LHCN-M2 (cell line): ENCODE data around the gene NTMT1. TPM values are rescaled to one million over a fixed set of nuclear protein-coding genes. Genes with fewer than 3 reads are reported as not detected.
"Not testable (repeated sequence)": the region's sequence is repeated elsewhere in the genome, so short reads cannot be mapped to it uniquely, and the experiment has no call there.

Source experiments
- DNase-seq: peaks from one replicate; pipeline ENCODE4 v3.0.0-alpha.2; 2012; ENCODE audit warnings: low read depth
- total RNA-seq: library from RNA; depleted of rRNA; stranded (reverse); fragments of >200 nt; gene quantifications from 2 replicates; pipeline ENCODE4 v1.2.3, GENCODE V29; 2014

NTMT1 gene
- total RNA-seq, 1 experiment from 2014 or later: 24.3 TPM

DNA sequence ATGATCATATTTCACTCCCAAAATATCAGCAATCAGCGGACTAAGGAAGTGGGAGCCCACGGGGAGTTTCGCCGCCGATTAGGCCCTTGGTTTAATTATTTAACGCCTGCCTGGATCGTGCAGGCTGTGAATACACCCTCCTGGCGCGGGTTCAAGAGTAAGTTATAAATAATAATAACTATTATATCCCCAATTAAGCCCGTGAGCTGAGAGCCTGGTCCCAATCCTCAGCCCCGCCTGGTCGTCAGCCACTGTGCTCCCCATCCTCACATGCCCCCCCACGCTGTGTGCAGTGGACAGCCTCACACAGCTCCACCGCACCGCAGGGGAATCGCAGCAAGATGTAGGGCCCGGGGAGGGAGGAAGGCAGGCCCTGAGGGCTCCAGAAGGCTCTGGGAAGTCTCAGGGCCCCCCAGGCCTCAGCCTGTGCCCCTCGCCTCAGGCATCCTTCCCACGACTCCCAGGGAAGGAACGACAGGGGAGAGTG is 28.6 kb downstream of the NTMT1 start:
- no peak for DNase-seq

DNA sequence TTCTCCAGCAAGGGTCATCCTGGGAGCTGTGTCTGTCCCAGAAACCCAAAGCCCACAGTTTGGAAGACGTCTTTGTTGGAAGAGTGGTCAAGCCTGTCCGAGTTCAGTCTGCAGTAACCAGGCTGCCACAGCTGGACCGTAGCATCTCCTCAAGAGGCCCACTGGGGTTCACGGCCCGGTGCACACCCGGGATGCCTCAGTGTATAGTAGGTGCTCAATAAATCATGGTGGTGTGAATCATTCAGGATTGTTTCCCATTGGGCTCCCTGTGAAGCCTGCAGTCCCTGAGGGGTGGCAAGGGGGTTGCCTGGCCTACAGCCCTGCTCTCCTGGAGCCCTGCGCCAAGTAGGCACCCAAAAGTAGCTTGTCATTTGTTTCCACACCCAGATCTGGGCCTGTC is 29.2 kb downstream of the NTMT1 start:
- no peak for DNase-seq

DNA sequence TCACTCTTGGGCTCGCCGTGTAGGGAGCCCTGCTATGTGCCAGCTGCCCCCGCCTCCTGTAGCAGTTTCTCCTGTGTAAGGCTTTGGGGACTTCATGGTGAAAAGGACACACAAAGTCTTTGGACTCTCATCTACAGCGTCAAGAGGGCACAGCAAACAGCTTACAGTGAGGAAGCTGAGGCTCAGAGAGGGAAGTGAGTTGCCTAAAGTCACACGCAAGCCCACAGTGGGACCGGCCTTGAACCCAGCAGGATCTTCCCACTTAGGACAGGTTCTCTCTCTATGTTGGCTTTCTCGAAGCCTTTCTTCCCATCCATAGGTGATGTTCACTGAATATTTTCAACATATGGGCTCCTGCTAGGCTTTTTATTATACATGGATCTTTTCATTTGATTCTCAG is 29.7 kb downstream of the NTMT1 start:
- DNase-seq: no peak

DNA sequence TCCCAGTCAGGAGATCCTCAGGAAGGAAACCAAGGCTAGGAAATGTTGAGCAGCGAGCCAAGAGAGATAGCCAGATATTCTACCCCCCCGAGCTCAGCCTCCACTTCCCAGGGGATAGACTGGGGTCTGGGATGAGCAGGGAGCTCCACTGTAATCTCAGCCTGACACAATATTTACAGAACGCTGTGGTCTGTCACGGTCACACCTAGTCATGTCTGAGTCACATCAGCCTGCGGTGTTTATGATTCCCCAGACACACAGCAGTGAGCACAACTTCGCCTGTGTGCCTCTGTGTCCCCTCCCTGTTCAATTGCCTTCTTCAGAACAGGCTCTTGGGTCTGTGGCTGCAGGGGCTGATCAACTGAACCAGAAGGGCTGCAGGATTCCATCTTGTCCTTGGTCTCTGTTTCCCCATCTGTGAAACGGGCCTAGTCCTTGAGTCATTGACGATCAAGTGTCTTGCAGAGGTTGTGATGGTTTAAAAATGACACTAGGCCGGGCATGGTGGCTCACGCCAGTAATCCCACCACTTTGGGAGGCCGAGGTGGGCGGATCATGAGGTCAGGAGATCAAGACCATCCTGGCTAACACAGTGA is 30.9 kb downstream of the NTMT1 start:
- peak; percentile 73 for DNase-seq

DNA sequence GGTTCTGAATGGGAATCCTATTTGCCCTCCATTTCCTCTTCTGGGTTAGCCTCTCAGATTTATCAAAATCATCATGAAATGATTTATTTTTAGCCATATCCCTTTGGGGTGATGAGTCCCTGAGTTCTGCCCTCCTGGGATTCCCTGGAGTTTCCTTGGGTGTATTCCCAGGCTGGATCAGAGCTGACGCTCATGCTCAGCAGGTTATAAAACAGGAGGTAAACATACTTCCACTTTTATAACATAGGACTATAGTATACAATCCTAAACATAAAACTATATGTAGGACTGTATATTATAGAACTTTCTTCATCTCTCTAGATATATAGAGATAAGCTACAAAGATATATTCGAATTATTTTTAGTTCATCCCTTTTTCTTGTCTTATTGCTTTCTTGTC is 35.1 kb downstream of the NTMT1 start:
- DNase-seq: no peak

DNA sequence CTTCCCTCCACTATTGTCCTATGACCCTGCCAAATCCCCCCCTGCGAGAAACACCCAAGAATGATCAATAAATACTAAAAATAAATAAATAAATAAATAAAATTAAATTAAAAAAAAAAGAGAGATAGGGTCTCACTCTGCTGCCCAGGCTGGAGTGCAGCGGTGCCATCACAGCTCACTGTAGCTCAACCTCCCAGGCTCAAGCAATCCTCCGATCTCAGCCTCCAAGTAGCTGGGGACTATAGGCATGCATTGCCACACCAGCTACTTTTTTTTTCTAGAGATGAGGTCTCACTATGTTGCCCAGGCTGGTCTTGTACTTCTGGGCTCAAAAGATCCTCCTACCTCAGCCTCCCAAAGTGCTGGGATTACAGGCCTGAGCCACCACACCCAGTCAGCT is 36.3 kb downstream of the NTMT1 start:
- DNase-seq: not testable (repeated sequence)

DNA sequence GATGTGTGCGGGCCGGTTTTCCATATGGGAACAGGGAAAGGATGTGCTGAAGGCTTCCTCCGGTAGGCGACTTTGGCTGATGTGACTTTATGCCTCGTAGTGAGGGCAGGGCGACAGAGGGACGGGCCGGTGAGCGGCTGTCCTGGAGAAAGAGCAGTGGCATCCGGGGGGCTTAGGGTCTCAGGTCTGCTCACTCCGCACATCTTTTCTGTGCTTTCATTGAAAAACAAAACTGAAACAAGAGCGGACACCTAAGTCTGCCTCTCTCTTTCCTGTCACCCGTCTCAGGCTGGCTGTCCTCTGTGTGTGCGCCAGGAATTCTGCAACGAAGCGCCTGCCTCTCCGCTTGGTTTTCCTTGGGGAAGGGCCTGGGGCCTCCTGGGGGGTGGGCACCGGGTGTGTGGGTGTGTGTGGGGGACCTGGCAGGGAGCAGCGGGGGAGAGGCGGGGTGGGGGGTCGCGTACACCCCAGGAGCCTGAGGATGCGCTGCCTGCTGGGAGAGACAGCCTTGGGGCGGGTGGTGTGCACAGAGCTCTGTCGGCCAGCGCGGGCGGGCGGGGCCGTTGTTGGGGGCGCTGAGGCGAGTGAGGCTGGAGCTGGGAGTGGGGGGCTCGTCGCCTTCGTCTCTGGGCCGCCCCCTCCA is 38.9 kb downstream of the NTMT1 start:
- DNase-seq: no peak

DNA sequence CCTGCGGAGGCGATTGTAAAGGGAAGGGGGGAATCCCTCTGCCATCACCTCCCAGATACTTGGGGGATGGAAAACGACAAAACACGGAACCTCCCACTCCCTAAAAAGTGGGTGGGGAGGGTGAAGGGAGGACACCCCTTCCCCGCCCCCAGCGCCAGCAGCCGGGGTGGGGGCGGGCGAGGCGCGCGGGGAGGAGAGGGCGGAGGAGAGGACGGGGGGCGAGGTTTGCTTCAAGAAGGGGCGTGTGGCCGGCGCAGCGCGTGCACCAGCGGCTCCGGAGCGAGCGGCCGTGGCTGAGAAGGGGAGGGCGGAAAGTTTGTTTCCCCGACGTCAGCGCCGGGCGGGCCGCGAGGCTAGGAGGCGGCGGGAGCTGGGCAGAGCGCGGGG is 39.4 kb downstream of the NTMT1 start, which contains the start of gene PRRX2:
Gene PRRX2, plus strand, starts transcription at position 259 of the 387 bp plus-strand sequence. CDS start 221 bp downstream, outside the sequence.
- no peak for DNase-seq

DNA sequence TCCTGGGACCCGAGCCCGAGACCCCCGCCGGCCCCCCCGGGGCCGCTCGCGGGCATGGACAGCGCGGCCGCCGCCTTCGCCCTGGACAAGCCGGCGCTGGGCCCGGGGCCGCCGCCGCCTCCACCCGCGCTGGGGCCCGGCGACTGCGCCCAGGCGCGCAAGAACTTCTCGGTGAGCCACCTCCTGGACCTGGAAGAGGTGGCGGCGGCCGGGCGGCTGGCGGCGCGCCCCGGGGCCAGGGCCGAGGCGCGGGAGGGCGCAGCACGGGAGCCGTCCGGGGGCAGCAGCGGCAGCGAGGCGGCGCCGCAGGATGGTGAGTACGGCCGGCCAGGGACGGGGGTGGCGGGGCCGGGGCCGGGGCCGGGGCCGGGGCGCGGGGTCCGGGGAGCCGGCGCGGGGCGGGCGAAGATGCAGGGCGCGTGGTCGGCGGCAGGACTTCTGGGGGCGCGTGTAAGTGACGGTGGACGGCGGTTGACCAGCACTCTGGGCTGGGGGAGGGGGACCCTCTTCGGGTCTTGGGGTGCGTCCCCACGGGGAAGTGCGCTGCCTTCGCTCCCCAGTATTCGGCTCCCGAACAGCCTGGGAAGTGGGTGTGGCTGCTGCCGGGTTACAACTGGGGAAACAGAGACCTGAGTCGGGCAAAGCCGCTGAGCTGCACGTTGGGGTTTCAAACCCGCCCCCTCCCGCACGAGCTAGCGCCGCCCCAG is 40.0 kb downstream of the NTMT1 start:
- DNase-seq: no peak

DNA sequence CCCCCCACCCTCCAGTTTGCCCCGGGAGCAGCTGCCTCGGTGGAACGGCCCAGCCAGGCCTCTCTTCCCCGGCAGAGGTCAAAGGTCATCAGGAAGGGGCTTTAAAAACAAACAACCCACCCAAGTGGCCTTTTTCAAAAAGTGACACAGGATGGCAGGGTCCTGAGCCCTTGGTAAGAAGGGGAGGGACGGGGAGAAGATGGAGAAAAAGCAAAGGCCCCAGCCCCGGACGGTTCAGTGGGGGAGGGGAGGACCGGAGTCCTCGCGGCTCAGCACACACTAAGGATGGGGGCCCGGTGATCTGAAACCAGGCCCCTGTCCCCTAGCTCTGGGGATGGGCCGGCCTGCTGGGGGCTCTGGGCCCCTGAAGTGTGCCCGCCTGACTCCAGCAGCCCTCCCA is 40.6 kb downstream of the NTMT1 start:
- DNase-seq: no peak

DNA sequence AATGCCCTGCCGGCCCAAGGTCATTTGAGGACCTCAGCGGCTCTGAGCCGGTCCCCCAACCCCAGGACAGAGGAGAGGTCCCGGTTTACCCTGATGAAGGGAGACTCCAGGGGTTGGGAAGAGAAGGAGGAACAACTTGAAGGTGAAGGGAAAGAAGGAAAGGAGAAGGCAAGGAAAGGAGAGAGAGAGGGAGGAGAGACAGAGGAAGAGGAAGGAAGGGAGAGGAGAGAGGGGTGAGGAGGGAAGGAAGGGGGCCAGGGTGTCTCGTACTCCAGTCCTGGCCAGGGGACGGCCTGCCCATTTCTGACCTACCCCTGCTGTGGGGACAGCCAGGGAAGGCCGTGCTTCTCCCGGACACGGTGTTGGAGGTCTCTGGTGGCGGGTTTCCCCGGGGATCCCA is 41.4 kb downstream of the NTMT1 start:
- no peak for DNase-seq

DNA sequence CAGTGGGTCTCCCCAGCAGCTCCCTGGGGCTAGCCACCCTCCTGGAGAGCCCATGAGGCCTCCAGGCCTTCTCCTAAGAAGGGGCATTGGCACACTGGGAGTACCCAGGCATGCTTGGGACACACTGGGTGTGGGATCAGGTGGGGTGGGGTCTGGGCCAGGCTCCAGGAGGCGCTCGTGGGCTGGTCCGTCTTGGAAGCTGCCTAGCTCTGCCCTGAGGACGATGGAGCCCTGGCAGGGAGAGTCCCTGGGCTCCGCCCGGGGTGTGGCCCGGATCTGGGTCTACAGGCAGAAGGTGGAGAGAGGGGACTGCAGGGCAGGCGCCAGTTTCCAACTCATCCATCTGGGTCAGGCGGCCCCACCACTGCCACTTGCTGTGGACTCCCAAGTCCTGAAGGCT is 41.9 kb downstream of the NTMT1 start:
- no peak for DNase-seq

DNA sequence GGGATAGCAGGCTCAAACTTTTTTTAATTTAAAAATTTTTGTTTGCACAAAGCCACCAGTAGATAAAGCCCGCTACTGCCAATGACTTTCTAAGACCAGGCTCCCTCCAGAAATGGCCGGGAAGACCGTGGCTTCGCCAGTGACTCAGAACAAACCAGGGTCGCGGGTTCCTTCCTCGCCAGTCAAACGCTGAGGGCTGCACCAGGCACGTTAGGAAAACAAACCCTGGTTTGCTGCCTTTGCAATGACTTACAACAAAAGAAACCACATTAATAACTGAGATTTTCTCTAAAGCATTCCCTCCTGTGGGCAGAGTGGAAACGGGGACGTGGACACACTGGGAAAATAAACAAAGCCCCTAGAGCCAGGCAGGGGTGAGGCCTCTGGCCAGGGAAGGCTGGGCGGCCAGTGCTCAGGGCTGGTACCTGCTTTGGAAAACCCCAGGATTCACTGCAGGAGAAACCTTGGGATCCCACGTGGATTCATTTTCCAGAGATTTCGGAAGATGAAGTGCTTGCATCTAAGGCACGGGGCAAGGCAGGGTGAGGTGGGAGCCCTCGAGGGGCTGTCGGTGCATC is 43.3 kb downstream of the NTMT1 start:
- peak; percentile 41 for DNase-seq

DNA sequence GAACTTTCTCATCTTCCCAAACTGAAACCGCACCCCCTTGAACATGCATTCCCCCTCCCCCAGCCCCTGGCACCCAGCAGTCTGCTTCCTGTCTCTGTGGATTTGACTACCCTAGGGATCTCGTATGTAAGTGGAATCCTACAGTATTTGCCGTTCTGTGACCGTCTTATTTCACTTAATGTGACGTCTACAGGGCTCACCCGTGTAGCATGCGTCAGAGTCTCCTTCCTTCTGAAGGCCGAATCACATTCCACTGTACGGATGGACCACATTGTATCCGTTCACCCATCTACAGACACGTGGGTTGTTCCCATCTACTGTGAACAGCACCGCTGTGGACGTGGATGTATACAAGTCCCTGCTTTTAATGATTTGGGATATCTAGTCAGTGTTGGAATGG is 44.0 kb downstream of the NTMT1 start:
- no peak for DNase-seq

DNA sequence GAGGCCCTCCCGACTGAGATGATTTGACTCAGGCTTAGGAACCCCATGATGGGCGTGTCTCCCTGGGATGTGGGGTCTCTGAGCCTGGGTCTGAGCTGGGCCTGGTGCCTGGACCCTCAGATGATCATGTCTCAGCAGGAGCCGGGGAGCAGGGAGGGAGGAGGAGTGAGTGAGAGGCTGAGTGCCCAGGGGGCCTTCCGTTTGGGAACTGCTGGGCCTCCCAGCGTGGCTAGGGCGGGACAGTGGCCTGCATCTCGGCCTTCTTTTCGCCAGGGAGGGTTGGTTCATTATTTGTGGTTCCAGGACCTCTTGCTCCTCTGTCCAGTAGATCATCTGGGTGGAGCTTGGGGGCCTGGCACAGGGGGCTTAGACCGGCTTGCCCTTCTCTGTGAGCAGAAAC is 45.1 kb downstream of the NTMT1 start:
- DNase-seq: no peak

DNA sequence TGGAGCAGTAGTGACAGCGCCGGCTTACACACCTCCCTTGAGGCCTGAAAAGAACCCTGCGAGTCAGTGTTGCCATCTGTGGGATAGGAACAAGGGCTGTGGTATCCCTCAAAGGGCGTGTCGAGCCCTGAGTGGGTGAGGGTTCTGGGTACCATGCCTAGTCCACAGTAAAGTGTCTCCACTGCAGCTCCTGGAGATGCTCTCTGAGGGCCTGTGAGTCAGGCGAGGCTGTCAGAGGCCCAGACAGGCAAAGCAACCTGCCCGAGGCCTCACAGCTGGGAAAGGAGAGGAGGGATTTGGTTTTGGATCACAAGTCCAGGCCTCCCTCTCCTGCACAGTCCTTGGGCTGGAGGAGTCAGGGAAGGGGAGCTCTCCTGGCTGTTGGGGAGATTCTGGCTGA is 45.6 kb downstream of the NTMT1 start:
- no peak for DNase-seq

DNA sequence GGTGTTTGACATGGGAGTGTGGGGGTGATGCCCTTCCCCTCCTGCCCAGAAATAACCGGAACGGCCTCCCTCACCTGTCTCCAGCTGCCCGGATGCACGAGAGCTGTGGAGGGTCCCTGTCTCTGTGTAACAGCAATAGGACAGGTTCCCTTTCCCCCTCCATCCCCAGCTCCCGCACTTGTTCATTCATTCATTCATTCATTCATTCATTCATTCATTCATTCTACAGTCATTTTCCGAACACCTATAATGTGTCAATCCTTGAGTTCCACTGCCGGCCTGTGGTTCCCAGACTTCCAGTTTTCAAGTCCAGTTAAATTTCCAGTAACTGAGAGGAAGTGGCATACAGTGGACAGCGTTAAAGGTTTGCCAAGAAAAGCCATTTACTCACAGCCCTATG is 46.7 kb downstream of the NTMT1 start:
- DNase-seq: no peak

DNA sequence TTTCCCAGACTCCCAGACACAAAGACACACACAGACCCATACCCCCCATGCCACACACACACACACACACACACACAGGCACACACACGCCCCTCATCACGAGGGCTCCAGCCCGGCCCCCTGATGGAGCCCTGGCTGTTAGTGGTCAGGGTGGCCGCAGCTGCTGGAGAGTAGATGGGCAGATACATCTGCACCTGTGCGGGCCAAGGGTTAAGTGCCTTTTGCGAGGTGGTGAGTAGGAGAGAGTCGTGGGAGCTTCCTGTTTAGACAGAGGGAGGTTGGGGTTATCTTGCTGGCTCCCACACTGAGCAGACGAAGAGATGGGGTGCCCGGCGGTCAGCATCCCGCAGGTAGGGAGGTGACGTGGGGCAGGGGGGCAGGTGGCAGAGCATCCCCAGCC is 47.6 kb downstream of the NTMT1 start:
- no peak for DNase-seq

DNA sequence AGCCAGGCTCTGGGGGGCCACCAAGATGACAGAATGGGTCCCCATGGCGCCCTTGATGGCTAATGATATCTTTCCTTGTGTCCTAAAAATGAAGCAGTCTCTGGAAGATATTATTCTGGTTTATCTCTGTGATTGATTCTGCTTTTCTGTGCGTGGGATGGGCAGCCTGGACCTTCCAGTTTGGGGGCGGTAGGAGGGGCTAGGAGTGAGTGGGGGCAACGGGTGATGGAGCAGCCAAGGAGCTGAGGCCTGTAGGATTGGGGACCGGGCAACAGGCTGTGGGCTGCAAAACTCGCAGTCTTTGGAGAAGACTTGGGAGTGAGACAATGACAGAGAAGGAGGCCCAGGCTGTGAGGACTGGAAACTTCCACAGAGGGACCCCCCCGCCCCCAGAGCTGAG is 48.3 kb downstream of the NTMT1 start:
- no peak for DNase-seq

DNA sequence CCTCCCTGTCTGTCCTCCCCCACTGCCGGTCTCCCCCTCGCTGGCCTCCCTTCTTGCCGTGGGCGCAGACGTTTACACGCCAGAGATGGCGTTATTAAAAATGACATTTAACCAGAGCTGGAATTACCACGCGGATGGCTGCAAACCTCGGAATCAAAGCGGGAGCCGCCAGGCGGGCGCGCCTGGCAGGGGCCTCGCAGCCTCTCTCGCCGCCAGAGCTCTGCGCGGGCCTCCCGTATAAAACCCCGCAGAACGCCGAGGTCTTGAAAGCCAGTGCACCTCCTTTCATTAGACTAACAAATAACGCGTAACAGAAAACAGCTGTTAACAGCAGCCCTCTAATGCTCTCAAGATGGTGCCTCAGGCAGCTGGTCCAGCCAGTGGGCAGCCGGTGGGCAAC is 49.7 kb downstream of the NTMT1 start:
- DNase-seq: no peak

DNA sequence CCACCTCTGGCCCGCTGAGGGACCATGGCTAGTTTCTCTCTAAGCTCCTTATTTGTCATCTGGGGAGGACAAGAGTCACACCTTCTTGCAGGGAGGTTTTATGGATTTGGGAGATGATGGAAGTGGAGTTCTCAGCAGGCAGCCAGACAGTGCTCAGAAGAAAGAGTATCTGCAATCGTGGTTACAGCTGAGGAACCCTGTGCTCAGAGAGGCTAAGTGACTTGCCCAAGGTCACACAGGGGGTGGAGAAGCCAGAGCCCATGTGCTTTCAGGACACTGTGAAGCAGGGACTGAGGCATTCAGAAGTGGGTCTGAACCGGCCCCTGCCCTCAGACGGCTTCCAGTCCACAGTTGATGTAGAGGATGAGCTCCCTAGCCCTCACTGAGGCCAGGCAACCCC is 50.3 kb downstream of the NTMT1 start:
- DNase-seq: no peak

DNA sequence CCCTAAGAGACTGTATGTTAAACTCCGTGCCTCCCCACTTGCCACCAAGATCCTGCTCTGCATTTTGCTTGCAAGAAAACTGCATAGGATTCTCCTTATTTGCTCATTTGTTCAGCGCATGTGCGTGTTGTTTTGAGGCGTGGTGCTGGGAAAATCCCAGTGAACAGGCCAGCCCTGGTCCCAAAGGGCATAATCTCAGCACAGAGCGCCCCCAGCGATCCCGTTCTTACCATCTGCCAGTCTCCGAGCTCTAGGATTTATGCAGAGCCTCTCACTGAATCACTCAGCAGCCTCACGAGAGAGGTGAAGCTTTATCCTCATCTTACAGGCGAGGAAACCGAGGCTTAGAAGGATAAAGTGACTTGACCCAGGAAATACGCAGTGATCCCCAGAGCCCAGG is 51.0 kb downstream of the NTMT1 start:
- no peak for DNase-seq

DNA sequence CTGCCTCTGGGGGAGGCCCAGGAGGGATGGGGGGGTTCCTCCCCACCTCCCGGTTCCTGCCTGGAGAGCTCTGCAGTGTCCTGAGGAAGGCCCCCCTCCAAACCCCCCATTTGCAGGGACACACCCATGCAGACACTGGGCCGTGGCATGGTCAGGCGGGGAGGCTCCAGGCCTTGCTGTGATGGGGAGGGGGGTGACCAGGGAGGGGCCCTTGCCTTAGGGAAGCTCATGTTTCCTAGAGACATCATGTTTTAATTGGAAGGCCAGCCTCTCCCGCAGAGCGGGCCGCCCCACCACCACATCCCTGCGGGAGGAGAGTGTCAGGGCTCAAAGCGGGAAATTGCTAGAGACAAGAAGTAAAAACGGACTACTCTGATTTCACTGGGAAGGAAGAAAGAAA is 51.5 kb downstream of the NTMT1 start:
- no peak for DNase-seq
